ENCODE data around the gene NFATC2. TPM values are rescaled to one million over a fixed set of nuclear protein-coding genes. Genes with fewer than 3 reads are reported as not detected.

The NFATC2 gene
- total and polyA plus RNA-seq, 2 experiments from 2014 or later, result 0.52 to 0.59 TPM

DNA sequence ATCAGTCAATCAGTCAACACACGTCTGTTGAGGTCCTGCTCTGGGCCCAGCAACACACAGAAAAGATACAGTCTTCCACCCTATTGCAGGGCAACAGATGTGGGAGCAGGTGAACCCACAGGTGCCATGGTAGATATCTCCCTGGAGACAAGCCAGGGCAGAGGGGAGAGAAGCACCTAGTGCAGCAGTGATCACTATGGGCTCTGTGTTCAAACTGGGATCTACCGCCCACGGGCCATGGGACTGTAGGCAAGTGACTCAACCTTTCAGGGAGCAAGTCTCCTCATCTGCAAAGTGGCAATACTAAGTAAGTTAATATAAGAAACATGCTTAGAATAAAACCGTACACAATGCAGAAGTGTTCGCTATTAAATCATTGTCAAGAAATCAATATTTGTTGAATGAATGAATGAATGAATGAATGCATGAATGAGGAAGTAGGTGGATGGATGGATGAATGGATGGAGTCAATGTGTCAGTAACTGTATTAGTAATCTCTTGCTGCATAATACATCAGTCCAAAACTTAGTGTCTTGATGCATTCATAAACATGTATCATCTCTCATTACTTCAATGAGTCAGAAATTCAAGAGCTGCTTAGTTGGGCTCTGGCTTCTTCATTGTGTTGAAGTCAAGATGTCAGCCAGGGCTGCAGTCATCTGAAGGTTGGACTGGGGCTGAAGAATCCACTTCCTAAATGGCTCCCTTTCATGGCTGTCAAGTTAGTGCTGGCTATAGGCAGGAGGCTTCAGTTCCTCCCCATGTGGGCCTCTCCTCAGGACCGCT is 31.9 kb upstream of the NFATC2 start:
- Histone ChIP-seq H3K9me2 (ENCODE audit: insufficient read depth) (no peaks in the 10 kb centered on the region), H3K4me2 (no peak overlapping the region), H3K27ac (ENCODE audit: low read depth) (no peak overlapping the region), H3K79me2 (replicated peaks; ENCODE audit: insufficient read depth) (no peaks in the 10 kb centered on the region), H3K27me3 (ENCODE audit: insufficient read depth) (no peaks in the 10 kb centered on the region), H3K4me1 (ENCODE audit: insufficient read depth) (no peaks in the 10 kb centered on the region), H3F3A (replicated peaks; ENCODE audit: low read depth) (no peaks in the 10 kb centered on the region), H2AFZ (no peak overlapping the region), H3K36me3 (ENCODE audit: insufficient read depth) (no peaks in the 10 kb centered on the region), H3K4me3 (no peak overlapping the region), H4K20me1 (replicated peaks; ENCODE audit: insufficient read depth) (no peaks in the 10 kb centered on the region)
- DNase-seq (ENCODE audit: low spot score) (no peak), ATAC-seq (no peak)
- Mint-ChIP-seq H3K36me3 (ENCODE audit: low read depth) (no peaks in the 10 kb centered on the region), H3K4me1 (no peaks in the 10 kb centered on the region; the same call in 2 of the 3 replicates), H3K27ac (no peak overlapping the region), H3K4me3 (no peak overlapping the region), H3K9me3 (peaks cover 4% of the 10 kb centered on the region; the same call in 2 of the 3 replicates), H3K27me3 (ENCODE audit: insufficient read depth, low read depth, poor library complexity) (peaks cover 6% of the 10 kb centered on the region)
- no peak for TF ChIP-seq ZNF331 (CRISPR knock-in tag; IDR thresholded peaks at IDR 0.05; ENCODE audit: low read depth)
- TF ChIP-seq EZH2 (IDR thresholded peaks at IDR 0.05; ENCODE audit: low read depth, unreplicated experiment), result no peak
- no peak for TF ChIP-seq STAT1 (IDR thresholded peaks at IDR 0.05; ENCODE audit: unreplicated experiment)
- no peak for TF ChIP-seq POLR2AphosphoS5 (IDR thresholded peaks at IDR 0.05; ENCODE audit: low read depth)
- TF ChIP-seq, protein P1, sequence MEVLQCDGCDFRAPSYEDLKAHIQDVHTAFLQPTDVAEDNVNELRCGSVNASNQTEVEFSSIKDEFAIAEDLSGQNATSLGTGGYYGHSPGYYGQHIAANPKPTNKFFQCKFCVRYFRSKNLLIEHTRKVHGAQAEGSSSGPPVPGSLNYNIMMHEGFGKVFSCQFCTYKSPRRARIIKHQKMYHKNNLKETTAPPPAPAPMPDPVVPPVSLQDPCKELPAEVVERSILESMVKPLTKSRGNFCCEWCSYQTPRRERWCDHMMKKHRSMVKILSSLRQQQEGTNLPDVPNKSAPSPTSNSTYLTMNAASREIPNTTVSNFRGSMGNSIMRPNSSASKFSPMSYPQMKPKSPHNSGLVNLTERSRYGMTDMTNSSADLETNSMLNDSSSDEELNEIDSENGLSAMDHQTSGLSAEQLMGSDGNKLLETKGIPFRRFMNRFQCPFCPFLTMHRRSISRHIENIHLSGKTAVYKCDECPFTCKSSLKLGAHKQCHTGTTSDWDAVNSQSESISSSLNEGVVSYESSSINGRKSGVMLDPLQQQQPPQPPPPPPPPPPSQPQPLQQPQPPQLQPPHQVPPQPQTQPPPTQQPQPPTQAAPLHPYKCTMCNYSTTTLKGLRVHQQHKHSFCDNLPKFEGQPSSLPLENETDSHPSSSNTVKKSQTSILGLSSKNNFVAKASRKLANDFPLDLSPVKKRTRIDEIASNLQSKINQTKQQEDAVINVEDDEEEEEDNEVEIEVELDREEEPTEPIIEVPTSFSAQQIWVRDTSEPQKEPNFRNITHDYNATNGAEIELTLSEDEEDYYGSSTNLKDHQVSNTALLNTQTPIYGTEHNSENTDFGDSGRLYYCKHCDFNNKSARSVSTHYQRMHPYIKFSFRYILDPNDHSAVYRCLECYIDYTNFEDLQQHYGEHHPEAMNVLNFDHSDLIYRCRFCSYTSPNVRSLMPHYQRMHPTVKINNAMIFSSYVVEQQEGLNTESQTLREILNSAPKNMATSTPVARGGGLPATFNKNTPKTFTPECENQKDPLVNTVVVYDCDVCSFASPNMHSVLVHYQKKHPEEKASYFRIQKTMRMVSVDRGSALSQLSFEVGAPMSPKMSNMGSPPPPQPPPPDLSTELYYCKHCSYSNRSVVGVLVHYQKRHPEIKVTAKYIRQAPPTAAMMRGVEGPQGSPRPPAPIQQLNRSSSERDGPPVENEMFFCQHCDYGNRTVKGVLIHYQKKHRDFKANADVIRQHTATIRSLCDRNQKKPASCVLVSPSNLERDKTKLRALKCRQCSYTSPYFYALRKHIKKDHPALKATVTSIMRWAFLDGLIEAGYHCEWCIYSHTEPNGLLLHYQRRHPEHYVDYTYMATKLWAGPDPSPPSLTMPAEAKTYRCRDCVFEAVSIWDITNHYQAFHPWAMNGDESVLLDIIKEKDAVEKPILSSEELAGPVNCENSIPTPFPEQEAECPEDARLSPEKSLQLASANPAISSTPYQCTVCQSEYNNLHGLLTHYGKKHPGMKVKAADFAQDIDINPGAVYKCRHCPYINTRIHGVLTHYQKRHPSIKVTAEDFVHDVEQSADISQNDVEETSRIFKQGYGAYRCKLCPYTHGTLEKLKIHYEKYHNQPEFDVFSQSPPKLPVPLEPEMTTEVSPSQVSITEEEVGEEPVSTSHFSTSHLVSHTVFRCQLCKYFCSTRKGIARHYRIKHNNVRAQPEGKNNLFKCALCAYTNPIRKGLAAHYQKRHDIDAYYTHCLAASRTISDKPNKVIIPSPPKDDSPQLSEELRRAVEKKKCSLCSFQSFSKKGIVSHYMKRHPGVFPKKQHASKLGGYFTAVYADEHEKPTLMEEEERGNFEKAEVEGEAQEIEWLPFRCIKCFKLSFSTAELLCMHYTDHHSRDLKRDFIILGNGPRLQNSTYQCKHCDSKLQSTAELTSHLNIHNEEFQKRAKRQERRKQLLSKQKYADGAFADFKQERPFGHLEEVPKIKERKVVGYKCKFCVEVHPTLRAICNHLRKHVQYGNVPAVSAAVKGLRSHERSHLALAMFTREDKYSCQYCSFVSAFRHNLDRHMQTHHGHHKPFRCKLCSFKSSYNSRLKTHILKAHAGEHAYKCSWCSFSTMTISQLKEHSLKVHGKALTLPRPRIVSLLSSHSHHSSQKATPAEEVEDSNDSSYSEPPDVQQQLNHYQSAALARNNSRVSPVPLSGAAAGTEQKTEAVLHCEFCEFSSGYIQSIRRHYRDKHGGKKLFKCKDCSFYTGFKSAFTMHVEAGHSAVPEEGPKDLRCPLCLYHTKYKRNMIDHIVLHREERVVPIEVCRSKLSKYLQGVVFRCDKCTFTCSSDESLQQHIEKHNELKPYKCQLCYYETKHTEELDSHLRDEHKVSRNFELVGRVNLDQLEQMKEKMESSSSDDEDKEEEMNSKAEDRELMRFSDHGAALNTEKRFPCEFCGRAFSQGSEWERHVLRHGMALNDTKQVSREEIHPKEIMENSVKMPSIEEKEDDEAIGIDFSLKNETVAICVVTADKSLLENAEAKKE (CRISPR knock-in tag; IDR thresholded peaks at IDR 0.05), result no peak
- TF ChIP-seq, protein P2, sequence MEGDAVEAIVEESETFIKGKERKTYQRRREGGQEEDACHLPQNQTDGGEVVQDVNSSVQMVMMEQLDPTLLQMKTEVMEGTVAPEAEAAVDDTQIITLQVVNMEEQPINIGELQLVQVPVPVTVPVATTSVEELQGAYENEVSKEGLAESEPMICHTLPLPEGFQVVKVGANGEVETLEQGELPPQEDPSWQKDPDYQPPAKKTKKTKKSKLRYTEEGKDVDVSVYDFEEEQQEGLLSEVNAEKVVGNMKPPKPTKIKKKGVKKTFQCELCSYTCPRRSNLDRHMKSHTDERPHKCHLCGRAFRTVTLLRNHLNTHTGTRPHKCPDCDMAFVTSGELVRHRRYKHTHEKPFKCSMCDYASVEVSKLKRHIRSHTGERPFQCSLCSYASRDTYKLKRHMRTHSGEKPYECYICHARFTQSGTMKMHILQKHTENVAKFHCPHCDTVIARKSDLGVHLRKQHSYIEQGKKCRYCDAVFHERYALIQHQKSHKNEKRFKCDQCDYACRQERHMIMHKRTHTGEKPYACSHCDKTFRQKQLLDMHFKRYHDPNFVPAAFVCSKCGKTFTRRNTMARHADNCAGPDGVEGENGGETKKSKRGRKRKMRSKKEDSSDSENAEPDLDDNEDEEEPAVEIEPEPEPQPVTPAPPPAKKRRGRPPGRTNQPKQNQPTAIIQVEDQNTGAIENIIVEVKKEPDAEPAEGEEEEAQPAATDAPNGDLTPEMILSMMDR (conservative IDR thresholded peaks at IDR 0.05; ENCODE audit: low read depth in 2 of 2), result no peak
- no peak for TF ChIP-seq EZH2phosphoT487 (IDR thresholded peaks at IDR 0.05; ENCODE audit: unreplicated experiment)
- TF ChIP-seq ZNF114 (CRISPR knock-in tag; IDR thresholded peaks at IDR 0.05), result no peak
- TF ChIP-seq CREB1 (CRISPR knock-in tag; IDR thresholded peaks at IDR 0.05; ENCODE audit: low read depth), result no peak
- TF ChIP-seq NANOG (IDR thresholded peaks at IDR 0.05; ENCODE audit: borderline replicate concordance), result no peak
- TF ChIP-seq, protein P3, sequence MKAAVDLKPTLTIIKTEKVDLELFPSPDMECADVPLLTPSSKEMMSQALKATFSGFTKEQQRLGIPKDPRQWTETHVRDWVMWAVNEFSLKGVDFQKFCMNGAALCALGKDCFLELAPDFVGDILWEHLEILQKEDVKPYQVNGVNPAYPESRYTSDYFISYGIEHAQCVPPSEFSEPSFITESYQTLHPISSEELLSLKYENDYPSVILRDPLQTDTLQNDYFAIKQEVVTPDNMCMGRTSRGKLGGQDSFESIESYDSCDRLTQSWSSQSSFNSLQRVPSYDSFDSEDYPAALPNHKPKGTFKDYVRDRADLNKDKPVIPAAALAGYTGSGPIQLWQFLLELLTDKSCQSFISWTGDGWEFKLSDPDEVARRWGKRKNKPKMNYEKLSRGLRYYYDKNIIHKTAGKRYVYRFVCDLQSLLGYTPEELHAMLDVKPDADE (IDR thresholded peaks at IDR 0.05), result no peak
- no peak for TF ChIP-seq JUNB (IDR thresholded peaks at IDR 0.05; ENCODE audit: unreplicated experiment)
- TF ChIP-seq, protein P4, sequence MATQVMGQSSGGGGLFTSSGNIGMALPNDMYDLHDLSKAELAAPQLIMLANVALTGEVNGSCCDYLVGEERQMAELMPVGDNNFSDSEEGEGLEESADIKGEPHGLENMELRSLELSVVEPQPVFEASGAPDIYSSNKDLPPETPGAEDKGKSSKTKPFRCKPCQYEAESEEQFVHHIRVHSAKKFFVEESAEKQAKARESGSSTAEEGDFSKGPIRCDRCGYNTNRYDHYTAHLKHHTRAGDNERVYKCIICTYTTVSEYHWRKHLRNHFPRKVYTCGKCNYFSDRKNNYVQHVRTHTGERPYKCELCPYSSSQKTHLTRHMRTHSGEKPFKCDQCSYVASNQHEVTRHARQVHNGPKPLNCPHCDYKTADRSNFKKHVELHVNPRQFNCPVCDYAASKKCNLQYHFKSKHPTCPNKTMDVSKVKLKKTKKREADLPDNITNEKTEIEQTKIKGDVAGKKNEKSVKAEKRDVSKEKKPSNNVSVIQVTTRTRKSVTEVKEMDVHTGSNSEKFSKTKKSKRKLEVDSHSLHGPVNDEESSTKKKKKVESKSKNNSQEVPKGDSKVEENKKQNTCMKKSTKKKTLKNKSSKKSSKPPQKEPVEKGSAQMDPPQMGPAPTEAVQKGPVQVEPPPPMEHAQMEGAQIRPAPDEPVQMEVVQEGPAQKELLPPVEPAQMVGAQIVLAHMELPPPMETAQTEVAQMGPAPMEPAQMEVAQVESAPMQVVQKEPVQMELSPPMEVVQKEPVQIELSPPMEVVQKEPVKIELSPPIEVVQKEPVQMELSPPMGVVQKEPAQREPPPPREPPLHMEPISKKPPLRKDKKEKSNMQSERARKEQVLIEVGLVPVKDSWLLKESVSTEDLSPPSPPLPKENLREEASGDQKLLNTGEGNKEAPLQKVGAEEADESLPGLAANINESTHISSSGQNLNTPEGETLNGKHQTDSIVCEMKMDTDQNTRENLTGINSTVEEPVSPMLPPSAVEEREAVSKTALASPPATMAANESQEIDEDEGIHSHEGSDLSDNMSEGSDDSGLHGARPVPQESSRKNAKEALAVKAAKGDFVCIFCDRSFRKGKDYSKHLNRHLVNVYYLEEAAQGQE (IDR thresholded peaks at IDR 0.05; ENCODE audit: unreplicated experiment), result no peak
